ENCODE measurements around the gene DEFB119. TPM values are rescaled to one million over a fixed set of nuclear protein-coding genes. Genes with fewer than 3 reads are reported as not detected.
"Not testable (repeated sequence)": the region's sequence is repeated elsewhere in the genome, so short reads cannot be mapped to it uniquely, and the experiment has no call there.

DEFB119 gene
- not detected for total RNA-seq

- H3K27ac Mint-ChIP-seq: no peak within 1 kb of the TSS
- ATAC-seq (no peak), DNase-seq (ENCODE audit: low spot score) (no peak)
- H3K36me3 Mint-ChIP-seq: no peaks in the 10 kb centered on the region
- H3K27me3 Mint-ChIP-seq: peaks cover 18 to 35% of the 10 kb centered on the region in 2 donors
- no peaks in the 10 kb centered on the region for H3K9me3 Mint-ChIP-seq
- no peaks in the 10 kb centered on the region for H3K4me1 Mint-ChIP-seq (ENCODE audit: low read depth in 2 of 2)
- no peak within 1 kb of the TSS for H3K4me3 Mint-ChIP-seq
Observed at GRCh38 chr20:31390490-31390889, at the start of gene DEFB119. Gene DEFB119, minus strand, starts transcription at chr20:31390590. Its CDS starts 107 bp downstream, at chr20:31390483.

- DNase-seq (ENCODE audit: low spot score) (no peak), ATAC-seq (no peak)
- H3K4me1 Mint-ChIP-seq (ENCODE audit: low read depth in 2 of 2): no peaks in the 10 kb centered on the region
- no peak overlapping the region for H3K4me3 Mint-ChIP-seq
- peaks cover 8 to 14% of the 10 kb centered on the region in 2 donors for H3K27me3 Mint-ChIP-seq
- no peaks in the 10 kb centered on the region for H3K36me3 Mint-ChIP-seq
- no peaks in the 10 kb centered on the region for H3K9me3 Mint-ChIP-seq
- H3K27ac Mint-ChIP-seq: no peak overlapping the region
Observed at GRCh38 chr20:31430568-31431115, 40.3 kb upstream of the DEFB119 start.

- not testable (repeated sequence) for H3K4me3 Mint-ChIP-seq; H3K4me1 Mint-ChIP-seq (ENCODE audit: low read depth in 2 of 2); H3K9me3 Mint-ChIP-seq; H3K27ac Mint-ChIP-seq; DNase-seq (ENCODE audit: low spot score); H3K27me3 Mint-ChIP-seq; H3K36me3 Mint-ChIP-seq; ATAC-seq
Observed at GRCh38 chr20:31427576-31427975, 37.2 kb upstream of the DEFB119 start.

GRCh38 chr20:31426891-31427551 is 36.6 kb upstream of the DEFB119 start:
- not testable (repeated sequence) for H3K36me3 Mint-ChIP-seq; H3K27me3 Mint-ChIP-seq; H3K4me1 Mint-ChIP-seq (ENCODE audit: low read depth in 2 of 2); DNase-seq (ENCODE audit: low spot score); H3K9me3 Mint-ChIP-seq; H3K4me3 Mint-ChIP-seq; ATAC-seq; H3K27ac Mint-ChIP-seq

GRCh38 chr20:31425797-31426196 is 35.4 kb upstream of the DEFB119 start:
- Mint-ChIP-seq H3K4me1 (ENCODE audit: low read depth in 2 of 2) (no peaks in the 10 kb centered on the region), H3K36me3 (no peaks in the 10 kb centered on the region), H3K27me3 (peaks cover 8 to 13% of the 10 kb centered on the region in 2 donors), H3K27ac (no peak overlapping the region), H3K9me3 (no peaks in the 10 kb centered on the region), H3K4me3 (no peak overlapping the region)
- ATAC-seq: no peak
- DNase-seq (ENCODE audit: low spot score): no peak

- Mint-ChIP-seq H3K4me1 (ENCODE audit: low read depth in 2 of 2) (no peaks in the 10 kb centered on the region), H3K27me3 (peaks cover 14 to 37% of the 10 kb centered on the region in 2 donors), H3K4me3 (no peak overlapping the region), H3K27ac (no peak overlapping the region), H3K36me3 (no peaks in the 10 kb centered on the region), H3K9me3 (no peaks in the 10 kb centered on the region)
- no peak for ATAC-seq
- DNase-seq (ENCODE audit: low spot score): no peak
Observed at GRCh38 chr20:31418307-31418706, 27.9 kb upstream of the DEFB119 start.

GRCh38 chr20:31415653-31416052 is 25.3 kb upstream of the DEFB119 start:
- H3K9me3 Mint-ChIP-seq: no peaks in the 10 kb centered on the region
- ATAC-seq (no peak), DNase-seq (ENCODE audit: low spot score) (no peak)
- H3K4me3 Mint-ChIP-seq: no peak overlapping the region
- no peaks in the 10 kb centered on the region for H3K4me1 Mint-ChIP-seq (ENCODE audit: low read depth in 2 of 2)
- H3K27me3 Mint-ChIP-seq: peaks cover 10 to 35% of the 10 kb centered on the region in 2 donors
- H3K36me3 Mint-ChIP-seq: no peaks in the 10 kb centered on the region
- no peak overlapping the region for H3K27ac Mint-ChIP-seq

- Mint-ChIP-seq H3K4me1 (ENCODE audit: low read depth in 2 of 2) (no peaks in the 10 kb centered on the region), H3K27me3 (peaks cover 16 to 39% of the 10 kb centered on the region in 2 donors), H3K4me3 (no peak overlapping the region), H3K36me3 (no peaks in the 10 kb centered on the region), H3K27ac (no peak overlapping the region), H3K9me3 (no peaks in the 10 kb centered on the region)
- ATAC-seq: no peak
- no peak for DNase-seq (ENCODE audit: low spot score)
Observed at GRCh38 chr20:31414381-31414780, 24.0 kb upstream of the DEFB119 start.

- Mint-ChIP-seq H3K4me3 (no peak overlapping the region), H3K27ac (no peak overlapping the region), H3K4me1 (ENCODE audit: low read depth in 2 of 2) (no peaks in the 10 kb centered on the region), H3K9me3 (no peaks in the 10 kb centered on the region), H3K36me3 (no peaks in the 10 kb centered on the region), H3K27me3 (peaks cover 10 to 25% of the 10 kb centered on the region in 2 donors)
- ATAC-seq: no peak
- no peak for DNase-seq (ENCODE audit: low spot score)
Observed at GRCh38 chr20:31410011-31410410, 19.6 kb upstream of the DEFB119 start.

- Mint-ChIP-seq H3K27ac (no peak within 1 kb of the TSS), H3K9me3 (peaks cover 2% of the 10 kb centered on the region), H3K27me3 (peaks cover 10 to 18% of the 10 kb centered on the region in 2 donors), H3K36me3 (no peaks in the 10 kb centered on the region), H3K4me3 (no peak within 1 kb of the TSS), H3K4me1 (ENCODE audit: low read depth in 2 of 2) (no peaks in the 10 kb centered on the region)
- no peak for ATAC-seq
- no peak for DNase-seq (ENCODE audit: low spot score)
Observed at GRCh38 chr20:31406115-31406514, 15.7 kb upstream of the DEFB119 start, which contains the start of gene DEFB121. Gene DEFB121, minus strand, starts transcription at chr20:31406215. Its CDS starts 63 bp downstream, at chr20:31406152.

- Mint-ChIP-seq H3K36me3 (no peaks in the 10 kb centered on the region), H3K27me3 (peaks cover 7 to 18% of the 10 kb centered on the region in 2 donors), H3K9me3 (peaks cover 2% of the 10 kb centered on the region), H3K4me3 (no peak overlapping the region), H3K27ac (no peak overlapping the region), H3K4me1 (ENCODE audit: low read depth in 2 of 2) (no peaks in the 10 kb centered on the region)
- ATAC-seq: no peak
- DNase-seq (ENCODE audit: low spot score): no peak
Observed at GRCh38 chr20:31403886-31404285, 13.5 kb upstream of the DEFB119 start.

GRCh38 chr20:31394900-31395299 is 4.5 kb upstream of the DEFB119 start:
- Mint-ChIP-seq H3K4me1 (ENCODE audit: low read depth in 2 of 2) (no peaks in the 10 kb centered on the region), H3K4me3 (no peak overlapping the region), H3K27me3 (peaks cover 11 to 25% of the 10 kb centered on the region in 2 donors), H3K9me3 (no peaks in the 10 kb centered on the region), H3K27ac (no peak overlapping the region), H3K36me3 (no peaks in the 10 kb centered on the region)
- DNase-seq (ENCODE audit: low spot score) (no peak), ATAC-seq (no peak)

GRCh38 chr20:31392836-31393235 is 2.4 kb upstream of the DEFB119 start:
- Mint-ChIP-seq H3K27me3 (peaks cover 18 to 32% of the 10 kb centered on the region in 2 donors), H3K4me1 (ENCODE audit: low read depth in 2 of 2) (no peaks in the 10 kb centered on the region), H3K9me3 (no peaks in the 10 kb centered on the region), H3K36me3 (no peaks in the 10 kb centered on the region), H3K27ac (no peak overlapping the region), H3K4me3 (no peak overlapping the region)
- DNase-seq (ENCODE audit: low spot score) (no peak), ATAC-seq (no peak)

GRCh38 chr20:31374346-31374745 is 16.0 kb downstream of the DEFB119 start:
- peaks cover 5% of the 10 kb centered on the region for H3K9me3 Mint-ChIP-seq
- DNase-seq (ENCODE audit: low spot score) (no peak), ATAC-seq (no peak)
- H3K27ac Mint-ChIP-seq: no peak overlapping the region
- H3K4me3 Mint-ChIP-seq: no peak overlapping the region
- H3K27me3 Mint-ChIP-seq: peaks cover 8 to 20% of the 10 kb centered on the region in 2 donors
- no peaks in the 10 kb centered on the region for H3K36me3 Mint-ChIP-seq
- no peaks in the 10 kb centered on the region for H3K4me1 Mint-ChIP-seq (ENCODE audit: low read depth in 2 of 2)

All from natural killer cell treated with Interleukin-12 subunit alpha and Interleukin-12 subunit beta and Interleukin-15 and Interleukin-18, amount 100 ng/mL, for 72 hours (primary cell).